LNCaP clone FGC (cell line): ENCODE measurements around the gene MYH10.

Source experiments
- DNase-seq: peaks from one replicate; pipeline ENCODE4 v3.0.0-alpha.2; 2011; ENCODE audit warnings: low read depth
- H3K4me3 ChIP-seq: 2 replicates; pipeline ENCODE4 v1.5.1; 2011; ENCODE audit warnings: mild to moderate bottlenecking, low read depth, low read length, control low read depth
- TF ChIP-seq, protein P1 (sequence below): IDR thresholded peaks from 2 replicates; pipeline ENCODE4 v1.5.1; 2012; ENCODE audit warnings: mild to moderate bottlenecking; ENCODE audit not compliant: control insufficient read depth, insufficient read depth; ENCODE audit errors: extremely low read depth

MYH10 gene

DNA sequence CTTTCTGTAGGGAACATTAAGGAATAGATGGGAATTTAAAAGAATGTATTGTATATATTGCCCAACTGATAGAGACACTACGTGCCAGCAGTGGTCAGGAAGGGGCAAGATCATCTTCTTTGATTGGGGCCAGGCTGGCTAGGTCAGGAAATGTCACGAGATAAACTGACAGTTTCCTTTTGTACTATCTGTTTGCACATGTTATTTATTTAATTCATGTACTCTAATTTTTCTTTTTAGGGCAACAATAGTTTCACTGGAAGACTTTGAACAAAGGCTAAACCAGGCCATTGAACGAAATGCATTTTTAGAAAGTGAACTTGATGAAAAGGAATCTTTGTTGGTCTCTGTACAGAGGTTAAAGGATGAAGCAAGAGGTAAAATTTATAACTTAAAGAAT, 182.2 kb downstream of the MYH10 start:
- no peak for DNase-seq
- TF ChIP-seq, protein P1, sequence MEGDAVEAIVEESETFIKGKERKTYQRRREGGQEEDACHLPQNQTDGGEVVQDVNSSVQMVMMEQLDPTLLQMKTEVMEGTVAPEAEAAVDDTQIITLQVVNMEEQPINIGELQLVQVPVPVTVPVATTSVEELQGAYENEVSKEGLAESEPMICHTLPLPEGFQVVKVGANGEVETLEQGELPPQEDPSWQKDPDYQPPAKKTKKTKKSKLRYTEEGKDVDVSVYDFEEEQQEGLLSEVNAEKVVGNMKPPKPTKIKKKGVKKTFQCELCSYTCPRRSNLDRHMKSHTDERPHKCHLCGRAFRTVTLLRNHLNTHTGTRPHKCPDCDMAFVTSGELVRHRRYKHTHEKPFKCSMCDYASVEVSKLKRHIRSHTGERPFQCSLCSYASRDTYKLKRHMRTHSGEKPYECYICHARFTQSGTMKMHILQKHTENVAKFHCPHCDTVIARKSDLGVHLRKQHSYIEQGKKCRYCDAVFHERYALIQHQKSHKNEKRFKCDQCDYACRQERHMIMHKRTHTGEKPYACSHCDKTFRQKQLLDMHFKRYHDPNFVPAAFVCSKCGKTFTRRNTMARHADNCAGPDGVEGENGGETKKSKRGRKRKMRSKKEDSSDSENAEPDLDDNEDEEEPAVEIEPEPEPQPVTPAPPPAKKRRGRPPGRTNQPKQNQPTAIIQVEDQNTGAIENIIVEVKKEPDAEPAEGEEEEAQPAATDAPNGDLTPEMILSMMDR: no peak
- H3K4me3 ChIP-seq: no peak overlapping the region

DNA sequence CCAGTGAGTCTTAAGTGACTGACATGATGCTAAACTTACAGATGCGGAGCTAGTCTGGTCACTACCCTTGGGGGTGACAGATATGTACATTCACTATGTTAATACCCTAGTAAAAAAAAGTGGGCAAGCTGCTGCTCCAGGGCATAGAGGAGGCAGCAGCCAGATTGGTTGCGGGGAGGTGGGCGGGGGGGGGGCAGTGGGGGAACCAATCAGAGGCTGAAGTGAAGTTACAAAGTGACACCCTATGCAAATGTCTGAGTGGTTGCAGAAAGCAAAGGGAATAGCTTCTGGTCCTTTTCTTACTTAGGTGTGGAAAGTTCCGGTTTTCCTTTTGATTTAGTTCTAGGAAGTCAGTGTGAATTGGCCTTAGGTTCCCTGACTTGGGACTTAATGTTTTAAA, 182.7 kb downstream of the MYH10 start:
- no peak for DNase-seq
- TF ChIP-seq, protein P1: no peak
- no peak overlapping the region for H3K4me3 ChIP-seq

DNA sequence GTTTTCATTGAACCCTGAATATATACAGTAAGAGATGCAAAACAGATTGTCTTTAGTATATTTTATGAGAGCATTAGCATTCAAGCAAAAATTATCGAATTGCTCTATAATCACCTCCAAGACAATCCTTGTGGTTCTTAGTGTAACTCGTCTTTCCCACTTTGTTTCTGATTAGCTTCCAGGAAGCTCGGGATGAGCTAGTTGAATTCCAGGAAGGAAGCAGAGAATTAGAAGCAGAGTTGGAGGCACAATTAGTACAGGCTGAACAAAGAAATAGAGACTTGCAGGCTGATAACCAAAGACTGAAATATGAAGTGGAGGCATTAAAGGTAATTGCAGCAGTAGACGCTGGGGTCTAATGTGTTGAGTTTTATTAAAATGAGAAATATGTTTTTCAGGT, 185.0 kb downstream of the MYH10 start:
- TF ChIP-seq, protein P1: no peak
- no peak for DNase-seq
- no peak overlapping the region for H3K4me3 ChIP-seq

DNA sequence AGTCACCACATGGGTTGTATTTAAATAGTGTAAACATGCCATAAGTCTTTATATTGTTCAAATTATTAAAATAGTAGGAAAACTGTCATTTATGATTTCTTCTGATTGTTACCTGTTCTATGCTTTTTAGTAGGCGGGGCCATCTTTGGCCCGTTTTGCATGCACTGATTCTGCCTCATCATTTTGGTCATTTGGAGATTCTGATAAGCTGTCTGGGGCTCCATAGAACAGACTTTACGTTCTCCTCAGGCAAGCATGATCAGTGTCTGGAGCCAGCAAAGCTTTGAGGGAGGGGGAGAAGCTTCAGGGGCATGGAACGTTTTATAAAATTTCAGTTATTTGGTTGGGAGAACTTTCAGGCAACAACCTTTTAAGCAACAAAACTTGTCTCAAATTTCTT, 186.0 kb downstream of the MYH10 start:
- DNase-seq: no peak
- TF ChIP-seq, protein P1: no peak
- H3K4me3 ChIP-seq: no peak overlapping the region

DNA sequence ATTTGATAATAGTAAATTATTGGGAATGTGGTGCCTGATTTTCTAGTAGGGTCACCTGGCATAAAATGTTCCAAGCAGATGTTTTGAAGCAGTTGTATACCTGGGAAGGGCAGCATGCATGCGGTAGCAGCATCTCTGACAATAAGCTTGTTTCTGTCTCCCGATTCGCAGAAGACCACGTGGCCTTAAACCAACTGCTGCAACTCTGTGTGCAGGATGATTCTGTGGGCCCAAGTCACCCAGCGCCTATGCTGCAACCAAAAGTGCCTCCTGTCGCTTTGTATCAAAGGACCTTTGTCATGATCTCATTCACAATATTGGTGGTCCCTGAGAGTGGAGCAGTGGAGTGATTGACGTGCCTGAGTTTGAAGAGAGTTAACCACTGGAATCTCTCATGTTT, 186.8 kb downstream of the MYH10 start:
- TF ChIP-seq, protein P1: no peak
- no peak overlapping the region for H3K4me3 ChIP-seq
- no peak for DNase-seq

DNA sequence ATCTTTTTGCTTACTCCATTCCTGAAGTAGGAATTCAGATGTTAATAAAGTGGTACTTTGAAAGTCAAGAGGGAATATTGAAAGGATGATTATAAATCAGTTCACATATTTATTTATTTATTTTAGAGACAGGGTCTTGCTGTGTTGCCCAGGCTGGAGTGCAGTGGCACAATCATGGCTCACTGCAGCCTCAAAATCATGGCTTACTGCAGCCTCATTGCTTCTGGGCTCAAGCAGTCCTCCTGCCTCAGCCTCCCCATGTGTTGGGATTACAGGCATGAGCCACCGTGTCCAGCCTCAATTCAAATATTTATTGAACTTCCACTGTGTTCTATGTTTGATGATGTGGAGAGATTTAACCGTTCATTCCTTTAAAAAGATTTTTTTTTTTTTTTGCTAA, 188.2 kb downstream of the MYH10 start:
- no peak overlapping the region for H3K4me3 ChIP-seq
- no peak for DNase-seq
- TF ChIP-seq, protein P1: no peak

DNA sequence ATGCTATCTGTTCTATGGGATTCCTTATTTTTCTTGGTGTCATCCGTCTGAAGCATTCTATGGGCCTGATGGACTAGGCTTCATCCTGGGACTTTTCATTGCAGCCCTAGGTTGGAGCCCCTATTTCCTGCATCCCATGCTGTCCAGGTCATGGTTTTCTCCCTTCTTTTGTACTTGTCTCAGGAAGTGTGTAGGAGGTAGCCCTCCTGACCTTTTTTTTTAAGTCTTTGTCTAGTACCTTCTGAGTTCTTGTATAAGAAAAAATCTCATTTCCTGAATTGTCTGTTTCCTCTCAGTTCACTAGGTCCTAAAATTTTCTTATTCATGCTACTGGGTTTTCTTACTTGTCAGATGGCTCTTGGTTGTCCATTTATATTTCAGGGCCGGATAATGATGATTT, 188.8 kb downstream of the MYH10 start:
- DNase-seq: no peak
- H3K4me3 ChIP-seq: no peak overlapping the region
- TF ChIP-seq, protein P1: no peak
